A549 treated with ZK216348 at 1 μM for 4 hours (cell line): ENCODE data around the gene RPA4. TPM values are rescaled to one million over a fixed set of nuclear protein-coding genes. Genes with fewer than 3 reads are reported as not detected.

Experiments used
- total RNA-seq: library from RNA; stranded (reverse); fragments of 200-300 nt; extraction: Qiagen RNA extraction; gene quantifications from 5 replicates; pipeline ENCODE4 v1.2.3, GENCODE V29; 2022; ENCODE audit warnings: low read depth

Gene RPA4
- total RNA-seq = 0.14 to 0.42 TPM (median 0.23 TPM) in 4 of 5 replicates, not detected in the other

GRCh38 chrX:96883608-96884007 lies at the start of gene RPA4:
Gene RPA4, plus strand, starts transcription at chrX:96883908. Its CDS starts 403 bp downstream, at chrX:96884311.

Other genes starting within 250 kb of the RPA4 start
- gene DIAPH2, start 199.1 kb upstream of the RPA4 start, total RNA-seq = 2.7 to 5.4 TPM (median 4.9 TPM) in 5 replicates